HG02885 (cell line): ENCODE measurements around the gene MPPE1.
A peak's percentile ranks its signal among the peaks of the same experiment; 100 is the strongest.
"Not testable (repeated sequence)": the region's sequence is repeated elsewhere in the genome, so short reads cannot be mapped to it uniquely, and the experiment has no call there.

Source experiments
- ATAC-seq: cut with Tn5 transposase; IDR thresholded peaks from one replicate; pipeline ENCODE4 v1.9.1; 2021; ENCODE audit warnings: mild to moderate bottlenecking; ENCODE audit not compliant: unreplicated experiment, poor library complexity

Gene MPPE1

GRCh38 chr18:11908182-11909060 lies at the start of gene MPPE1:
Gene MPPE1, minus strand, starts transcription at chr18:11908317. Its CDS starts 11,053 bp downstream, at chr18:11897264.
- peak; percentile 91 for ATAC-seq

- ATAC-seq, result no peak
Measured at GRCh38 chr18:11957636-11958035, 49.5 kb upstream of the MPPE1 start.

- no peak for ATAC-seq
Measured at GRCh38 chr18:11956371-11957308, 48.5 kb upstream of the MPPE1 start.

GRCh38 chr18:11955239-11956029 lies 47.3 kb upstream of the MPPE1 start:
- no peak for ATAC-seq

GRCh38 chr18:11953113-11953512 lies 45.0 kb upstream of the MPPE1 start:
- ATAC-seq, result no peak

GRCh38 chr18:11951390-11951851 lies 43.3 kb upstream of the MPPE1 start:
- no peak for ATAC-seq

- ATAC-seq, result no peak
Measured at GRCh38 chr18:11950824-11951223, 42.7 kb upstream of the MPPE1 start.

- ATAC-seq, result no peak
Measured at GRCh38 chr18:11948852-11949523, 40.9 kb upstream of the MPPE1 start.

GRCh38 chr18:11947214-11948191 lies 39.4 kb upstream of the MPPE1 start:
- peak; percentile 80 for ATAC-seq

GRCh38 chr18:11946756-11947155 lies 38.6 kb upstream of the MPPE1 start:
- ATAC-seq, result no peak

- ATAC-seq, result not testable (repeated sequence)
Measured at GRCh38 chr18:11945834-11946659, 37.9 kb upstream of the MPPE1 start.

GRCh38 chr18:11944786-11945185 lies 36.7 kb upstream of the MPPE1 start:
- ATAC-seq, result no peak

- no peak for ATAC-seq
Measured at GRCh38 chr18:11944252-11944651, 36.1 kb upstream of the MPPE1 start.

GRCh38 chr18:11943551-11943950 lies 35.4 kb upstream of the MPPE1 start:
- ATAC-seq, result no peak

- no peak for ATAC-seq
Measured at GRCh38 chr18:11940956-11941355, 32.8 kb upstream of the MPPE1 start.

GRCh38 chr18:11937874-11938478 lies 29.9 kb upstream of the MPPE1 start:
- no peak for ATAC-seq

GRCh38 chr18:11932393-11932792 lies 24.3 kb upstream of the MPPE1 start:
- ATAC-seq, result no peak
